DOHH2 (cell line): ENCODE measurements around the gene RAMP1.

Experiments used
- H3F3A ChIP-seq: fragments of 200-600 bp; sonication (generic), shearing (Covaris generic); 2 replicates; pipeline ENCODE4 v1.6.0; 2016; ENCODE audit warnings: antibody characterized with exemption, mild to moderate bottlenecking; ENCODE audit not compliant: control insufficient read depth, insufficient read depth
- H3K27ac ChIP-seq: fragments of 200-600 bp; sonication (generic); 2 replicates; pipeline ENCODE4 v1.5.1; 2014; ENCODE audit warnings: low read depth, mild to moderate bottlenecking, low read length, moderate library complexity
- H3K27me3 ChIP-seq: fragments of 200-600 bp; sonication (generic); 2 replicates; pipeline ENCODE4 v1.6.1; 2014; ENCODE audit warnings: mild to moderate bottlenecking, low read length, mixed read lengths; ENCODE audit not compliant: control insufficient read depth
- H3K36me3 ChIP-seq: fragments of 200-600 bp; sonication (generic); 2 replicates; pipeline ENCODE4 v1.6.1; 2014; ENCODE audit warnings: mild to moderate bottlenecking, low read length, moderate library complexity, mixed read lengths; ENCODE audit not compliant: control insufficient read depth
- H3K4me1 ChIP-seq: fragments of 200-600 bp; sonication (generic); 2 replicates; pipeline ENCODE4 v1.6.1; 2014; ENCODE audit warnings: mild to moderate bottlenecking, low read length, mixed read lengths; ENCODE audit not compliant: control insufficient read depth
- H3K4me2 ChIP-seq: fragments of 200-600 bp; sonication (generic); 2 replicates; pipeline ENCODE4 v1.6.0; 2014; ENCODE audit warnings: mild to moderate bottlenecking, low read length, moderate library complexity
- H3K4me3 ChIP-seq: fragments of 200-600 bp; sonication (generic); 2 replicates; pipeline ENCODE4 v1.5.1; 2014; ENCODE audit warnings: mild to moderate bottlenecking, low read length, mixed read lengths
- H3K79me2 ChIP-seq: fragments of 200-600 bp; sonication (generic); 2 replicates; pipeline ENCODE4 v1.6.1; 2014; ENCODE audit warnings: mild to moderate bottlenecking, low read length, mixed read lengths; ENCODE audit not compliant: control insufficient read depth
- H3K9me2 ChIP-seq: fragments of 200-600 bp; sonication (generic); replicated peaks from 2 replicates; pipeline ENCODE4 v1.6.1; 2014; ENCODE audit warnings: mild to moderate bottlenecking, low read length, mixed read lengths; ENCODE audit not compliant: control insufficient read depth
- H3K9me3 ChIP-seq: fragments of 200-600 bp; sonication (generic); 2 replicates; pipeline ENCODE4 v1.6.1; 2014; ENCODE audit warnings: antibody characterized with exemption, low read length, mixed read lengths; ENCODE audit not compliant: control insufficient read depth, insufficient read depth
- H4K20me1 ChIP-seq: fragments of 200-600 bp; sonication (generic); 2 replicates; pipeline ENCODE4 v1.6.0; 2014; ENCODE audit warnings: low read depth, mild to moderate bottlenecking, antibody characterized with exemption, low read length, moderate library complexity; ENCODE audit not compliant: control insufficient read depth, insufficient read depth
- CTCF ChIP-seq: fragments of 200-600 bp; sonication (generic); IDR thresholded peaks from one replicate; pipeline ENCODE4 v1.5.1; 2014; ENCODE audit warnings: antibody characterized with exemption, mild to moderate bottlenecking, low read depth, low read length; ENCODE audit not compliant: poor library complexity, severe bottlenecking
- EZH2phosphoT487 ChIP-seq: fragments of 200-600 bp; sonication (generic); IDR thresholded peaks from 2 replicates; pipeline ENCODE4 v1.6.1; 2017; ENCODE audit warnings: borderline replicate concordance, mild to moderate bottlenecking, antibody characterized with exemption, low read length, moderate library complexity, mixed read lengths

RAMP1 gene

GRCh38 chr2:237824085-237824484 lies 35.3 kb upstream of the RAMP1 start:
- Histone ChIP-seq H3K4me2 (no peak overlapping the region), H3K79me2 (no peaks in the 10 kb centered on the region), H4K20me1 (no peaks in the 10 kb centered on the region), H3K9me2 (no peaks in the 10 kb centered on the region), H3K4me3 (no peak overlapping the region), H3K4me1 (peaks cover 22% of the 10 kb centered on the region), H3K36me3 (no peaks in the 10 kb centered on the region), H3K27me3 (no peaks in the 10 kb centered on the region), H3K27ac (no peak overlapping the region), H3F3A (no peaks in the 10 kb centered on the region), H3K9me3 (no peaks in the 10 kb centered on the region)
- TF ChIP-seq CTCF (no peak), EZH2phosphoT487 (no peak)

DNA sequence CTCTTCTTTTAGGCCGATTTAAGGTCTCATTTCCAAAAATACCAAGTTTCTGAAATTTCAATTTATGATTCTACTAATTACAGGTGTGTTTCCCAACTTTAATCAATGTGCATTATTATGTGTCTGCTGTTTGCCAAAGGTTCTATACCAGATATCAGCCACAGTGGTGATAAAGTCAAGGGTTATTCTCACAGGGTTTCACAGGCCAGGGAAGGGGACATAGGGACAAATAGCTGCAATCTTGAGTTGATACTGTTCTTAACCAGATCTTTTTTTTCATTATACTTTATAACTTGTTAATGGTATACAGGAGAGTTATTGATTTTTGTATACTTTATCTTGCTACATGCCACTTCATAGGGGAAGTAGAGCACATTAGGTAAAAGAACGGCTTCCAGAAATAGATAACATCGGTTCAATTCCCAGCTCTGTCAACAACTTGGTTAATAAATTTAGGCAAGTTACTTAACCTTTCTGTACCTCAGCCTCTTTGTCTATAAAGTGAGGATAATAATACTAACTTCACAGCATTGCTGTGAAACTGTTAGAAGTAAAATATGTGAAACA lies 31.9 kb upstream of the RAMP1 start:
- Histone ChIP-seq H3K4me2 (no peak overlapping the region), H3K79me2 (no peaks in the 10 kb centered on the region), H3F3A (no peaks in the 10 kb centered on the region), H3K36me3 (no peaks in the 10 kb centered on the region), H4K20me1 (no peaks in the 10 kb centered on the region), H3K27ac (no peak overlapping the region), H3K27me3 (no peaks in the 10 kb centered on the region), H3K9me3 (no peaks in the 10 kb centered on the region), H3K9me2 (no peaks in the 10 kb centered on the region), H3K4me3 (no peak overlapping the region), H3K4me1 (peaks cover 14% of the 10 kb centered on the region)
- TF ChIP-seq EZH2phosphoT487 (no peak), CTCF (no peak)

GRCh38 chr2:237830522-237830921 lies 28.9 kb upstream of the RAMP1 start:
- Histone ChIP-seq H3K9me2 (no peaks in the 10 kb centered on the region), H3K4me3 (no peak overlapping the region), H3K4me2 (no peak overlapping the region), H3F3A (no peaks in the 10 kb centered on the region), H3K4me1 (peaks cover 14% of the 10 kb centered on the region), H4K20me1 (no peaks in the 10 kb centered on the region), H3K27ac (no peak overlapping the region), H3K27me3 (no peaks in the 10 kb centered on the region), H3K36me3 (no peaks in the 10 kb centered on the region), H3K9me3 (no peaks in the 10 kb centered on the region), H3K79me2 (no peaks in the 10 kb centered on the region)
- TF ChIP-seq EZH2phosphoT487 (no peak), CTCF (no peak)
